Fibroblast of skin of scalp (primary cell): Measurements from ENCODE around the gene LSP1.

Source experiments
- DNase-seq: peaks from one replicate; pipeline ENCODE4 v3.0.0-alpha.2; 2013

The LSP1 gene

DNA sequence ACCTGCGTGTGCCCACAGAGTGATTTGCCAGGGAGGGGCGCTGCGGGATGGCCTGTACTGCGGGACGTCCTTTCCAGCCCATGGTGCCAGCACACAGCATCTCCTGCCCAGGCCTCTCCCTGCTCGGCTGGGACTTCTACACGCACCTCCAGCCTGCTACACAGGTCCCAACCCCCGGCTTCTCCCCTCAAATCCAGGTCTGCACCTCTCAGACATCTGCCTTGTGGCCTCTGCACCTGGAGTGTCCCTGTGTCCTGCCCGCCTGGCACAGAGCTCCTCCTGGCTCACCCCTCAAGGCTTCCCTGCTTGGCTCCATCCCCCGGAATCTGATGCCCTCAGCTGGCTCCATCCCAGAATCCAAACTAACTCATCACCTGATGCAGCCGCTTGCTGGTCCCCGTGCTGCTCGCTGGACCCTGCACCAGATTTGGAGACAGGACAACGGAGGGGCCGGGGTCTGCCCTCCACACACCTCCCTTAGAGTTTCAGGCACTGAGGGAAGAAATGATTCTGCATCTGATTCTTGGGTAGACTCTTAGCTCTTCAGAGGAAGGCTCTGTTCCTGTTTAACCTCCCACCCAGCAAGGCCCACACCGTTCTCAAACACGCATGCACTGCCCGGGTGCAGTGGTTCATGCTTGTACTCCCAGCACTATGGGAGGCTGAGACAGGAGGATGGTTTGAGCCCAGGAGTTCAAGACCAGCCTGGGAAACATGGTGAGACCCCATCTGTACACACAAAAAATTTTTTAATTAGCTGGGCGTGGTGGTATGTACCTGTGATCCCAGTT lies 4.0 kb upstream of the LSP1 start:
- no peak for DNase-seq

DNA sequence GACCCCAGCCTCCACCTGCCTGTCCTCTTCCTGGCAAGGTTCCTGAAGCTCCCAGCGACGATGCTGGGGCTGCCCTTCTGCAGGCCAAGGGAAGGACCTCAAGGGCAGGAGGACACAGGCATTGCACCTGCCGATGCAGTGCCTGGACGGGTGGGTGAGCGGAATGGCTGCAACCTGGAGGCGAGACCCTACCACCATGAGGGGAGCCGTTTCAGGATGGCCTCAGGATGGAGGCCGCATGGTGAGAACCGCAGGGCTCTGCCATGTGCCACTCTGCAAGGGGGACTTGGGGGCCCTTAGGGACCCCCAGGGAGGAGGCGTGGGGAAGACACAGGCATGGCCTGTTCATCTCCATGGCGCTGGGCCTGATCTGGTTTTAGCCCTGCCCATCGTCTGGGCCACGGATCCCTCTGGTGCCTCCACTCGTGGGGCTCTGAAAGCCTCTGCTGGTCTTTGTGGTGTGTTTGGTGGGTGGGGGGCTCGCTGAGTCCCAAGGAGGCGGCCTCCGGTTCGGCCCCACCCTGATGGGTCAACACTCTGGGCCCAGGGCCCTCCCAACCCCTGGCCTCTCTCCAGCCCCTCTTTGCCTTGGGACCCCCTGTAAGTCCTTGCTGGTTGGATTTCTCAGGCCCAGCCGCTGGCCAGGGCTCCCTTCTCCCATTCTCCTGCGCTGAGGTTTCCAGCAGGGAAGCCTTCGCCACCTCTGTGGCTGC lies 1.3 kb upstream of the LSP1 start:
- DNase-seq: no peak

DNA sequence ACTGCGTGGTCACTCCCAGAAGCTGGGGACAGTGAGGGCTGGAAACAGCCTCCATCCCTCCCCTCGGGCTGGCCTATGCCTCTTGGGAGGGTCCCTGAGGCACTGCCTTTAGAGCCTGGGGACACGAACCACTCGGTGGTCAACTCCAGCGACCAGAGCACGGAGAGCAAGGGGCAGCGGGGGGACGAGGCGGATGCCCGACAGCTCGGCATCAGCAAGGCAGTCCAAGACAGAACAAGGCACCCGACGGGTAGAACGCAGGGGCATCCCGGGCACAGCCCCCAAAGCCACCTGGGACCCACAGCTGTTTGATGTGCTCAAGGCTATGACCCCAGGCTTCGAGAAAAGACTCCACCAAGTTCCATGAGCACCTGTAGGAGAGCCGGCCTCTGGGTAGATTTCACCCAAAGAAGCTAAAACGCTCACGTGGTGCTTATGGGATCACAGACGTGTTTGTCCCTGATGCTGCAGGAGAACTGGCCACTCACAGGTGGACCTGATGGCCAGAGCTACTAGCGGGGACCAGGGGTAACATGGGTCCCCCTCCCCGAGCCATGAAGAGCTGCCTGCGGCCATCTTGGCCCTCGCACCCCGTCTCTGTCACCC lies 510 bp upstream of the LSP1 start:
- no peak for DNase-seq

DNA sequence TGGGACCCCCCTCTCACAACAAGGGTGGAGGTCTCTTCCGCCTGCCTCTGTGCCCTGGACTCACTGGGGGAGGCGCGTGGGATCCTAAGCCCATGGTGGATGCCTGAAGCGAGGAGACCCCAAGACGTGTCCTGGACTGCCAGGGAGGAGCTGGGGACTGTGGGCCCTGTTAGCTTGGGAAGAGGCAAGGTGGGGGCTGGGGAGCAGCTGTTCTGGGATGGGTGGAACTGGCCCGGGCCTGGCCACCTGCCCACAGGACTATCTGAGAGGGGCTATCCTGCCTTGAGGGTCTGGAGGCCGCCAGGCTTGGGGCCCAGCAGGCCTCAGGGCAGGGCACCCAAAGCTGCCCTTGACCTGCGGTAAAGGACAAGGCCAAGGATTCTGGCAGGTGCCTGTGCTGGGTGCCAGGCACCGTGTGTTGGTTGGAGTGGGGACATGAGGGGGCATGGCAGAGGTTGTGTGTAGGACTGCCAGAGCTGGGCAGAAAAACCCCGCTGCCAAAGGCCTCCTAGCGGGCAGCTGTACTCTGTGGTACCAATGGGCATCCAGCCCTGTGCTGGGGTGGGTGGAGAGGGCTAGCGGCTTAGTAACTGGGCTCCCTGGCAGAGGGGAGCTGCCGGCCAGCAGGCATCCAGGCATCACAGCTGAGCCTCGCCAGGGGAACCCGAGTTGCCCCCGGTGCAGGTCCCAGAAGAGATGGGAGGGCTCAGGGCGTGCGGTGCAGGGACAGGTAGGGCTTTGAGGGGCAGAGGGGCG lies 670 bp downstream of the LSP1 start:
- DNase-seq: no peak

DNA sequence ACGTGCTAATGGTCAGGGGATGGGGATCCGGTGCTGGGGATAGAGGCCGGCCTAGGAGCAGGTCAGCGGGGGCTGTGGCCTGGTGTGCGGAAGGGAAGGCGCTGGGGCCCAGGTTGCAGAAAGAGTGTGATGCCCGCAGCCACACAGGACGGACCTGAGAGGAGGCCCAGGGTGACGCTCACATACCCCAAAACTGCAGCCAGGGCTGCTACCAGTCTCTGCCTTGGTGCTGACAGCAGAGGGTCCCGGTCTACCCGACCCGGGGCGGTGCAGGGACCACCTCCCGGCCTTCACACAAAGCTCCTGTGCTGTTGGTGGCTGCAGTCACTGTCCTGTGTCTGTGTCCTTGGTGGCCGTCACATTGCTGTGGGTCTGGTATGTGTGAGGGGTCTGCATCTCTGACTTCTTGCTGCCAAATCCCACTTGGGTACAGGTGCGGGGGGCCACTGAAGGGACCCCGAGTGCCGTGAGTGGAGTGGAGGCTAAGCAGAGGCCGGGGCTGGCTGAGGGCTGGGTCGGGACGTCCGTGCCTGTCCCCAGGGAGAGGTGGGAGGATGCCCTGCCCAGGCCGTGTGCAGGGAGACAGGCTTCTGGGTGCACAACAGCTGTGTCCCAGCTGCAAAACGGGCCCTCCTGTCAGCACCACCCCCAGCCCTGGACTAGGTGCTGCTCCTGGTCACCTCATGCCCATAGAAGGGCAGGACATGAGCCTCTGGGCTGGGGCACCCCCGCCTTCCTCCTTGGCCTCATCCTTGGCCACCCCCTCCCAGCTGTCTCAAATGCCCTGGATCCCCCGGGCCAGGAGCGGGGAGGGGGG lies 1.5 kb downstream of the LSP1 start:
- DNase-seq: no peak

DNA sequence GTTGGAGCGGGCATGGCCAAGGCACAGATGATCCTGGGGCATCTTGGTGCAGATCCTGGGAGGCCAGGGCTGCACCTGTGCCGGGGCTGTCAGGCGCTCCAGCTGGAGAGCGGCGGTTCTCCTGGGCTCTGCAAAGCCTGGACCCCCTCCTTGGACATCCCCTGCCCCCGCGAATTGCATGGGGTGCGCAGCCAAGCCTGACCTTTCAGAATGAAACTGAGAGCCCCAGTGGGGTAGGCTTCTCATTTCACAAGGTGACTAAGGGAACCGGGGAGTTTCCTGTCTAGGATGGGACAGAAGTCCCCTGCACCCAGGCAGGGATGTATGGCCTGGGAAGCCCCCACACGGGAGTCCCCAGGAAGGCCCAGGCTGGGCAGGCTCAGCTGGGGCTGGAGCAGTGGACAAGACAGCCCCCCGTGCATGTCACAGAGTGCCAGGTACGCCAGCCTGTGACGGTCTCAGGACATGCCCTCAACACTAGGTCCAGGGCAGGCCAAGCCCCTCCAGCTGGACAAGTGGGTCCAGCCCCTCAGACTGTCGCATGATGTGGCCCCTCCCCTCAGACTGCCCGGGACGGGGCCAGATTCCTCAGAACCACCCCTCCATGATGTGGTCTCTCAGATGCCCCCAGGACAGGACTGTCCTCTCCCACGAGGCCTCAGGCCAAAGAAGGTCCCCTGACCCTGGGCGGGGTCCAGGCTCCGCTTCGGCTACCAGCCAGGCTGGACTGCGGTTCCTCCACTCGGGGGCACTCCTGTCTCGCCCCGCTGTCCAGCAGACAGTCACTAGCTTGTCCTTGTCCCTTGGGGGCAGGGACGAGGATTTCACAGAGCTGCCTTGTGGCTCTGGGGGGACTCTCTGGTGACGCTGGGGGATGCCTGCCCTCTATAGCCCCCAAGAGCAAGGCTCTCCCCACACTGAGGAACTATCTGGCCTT lies 2.3 kb downstream of the LSP1 start:
- DNase-seq: no peak

DNA sequence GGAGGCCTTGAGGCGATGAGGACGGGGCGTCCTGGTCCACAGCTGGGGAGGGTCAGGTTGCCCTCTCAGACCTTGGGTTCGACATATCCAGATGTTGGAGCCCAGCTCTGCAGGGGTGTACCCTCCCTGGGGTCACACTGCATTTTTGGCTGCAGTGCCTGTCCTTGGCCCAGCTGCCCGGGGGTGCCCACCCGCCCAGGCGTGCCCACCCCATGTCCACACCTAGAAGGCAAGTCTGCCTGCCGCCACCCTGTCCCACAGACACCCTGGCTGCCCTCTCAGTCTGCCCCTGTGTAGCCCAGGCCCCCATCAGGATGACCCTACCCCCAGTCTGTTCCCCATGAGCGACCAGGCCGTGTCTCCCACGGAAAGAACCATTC lies 3.0 kb downstream of the LSP1 start:
- no peak for DNase-seq

DNA sequence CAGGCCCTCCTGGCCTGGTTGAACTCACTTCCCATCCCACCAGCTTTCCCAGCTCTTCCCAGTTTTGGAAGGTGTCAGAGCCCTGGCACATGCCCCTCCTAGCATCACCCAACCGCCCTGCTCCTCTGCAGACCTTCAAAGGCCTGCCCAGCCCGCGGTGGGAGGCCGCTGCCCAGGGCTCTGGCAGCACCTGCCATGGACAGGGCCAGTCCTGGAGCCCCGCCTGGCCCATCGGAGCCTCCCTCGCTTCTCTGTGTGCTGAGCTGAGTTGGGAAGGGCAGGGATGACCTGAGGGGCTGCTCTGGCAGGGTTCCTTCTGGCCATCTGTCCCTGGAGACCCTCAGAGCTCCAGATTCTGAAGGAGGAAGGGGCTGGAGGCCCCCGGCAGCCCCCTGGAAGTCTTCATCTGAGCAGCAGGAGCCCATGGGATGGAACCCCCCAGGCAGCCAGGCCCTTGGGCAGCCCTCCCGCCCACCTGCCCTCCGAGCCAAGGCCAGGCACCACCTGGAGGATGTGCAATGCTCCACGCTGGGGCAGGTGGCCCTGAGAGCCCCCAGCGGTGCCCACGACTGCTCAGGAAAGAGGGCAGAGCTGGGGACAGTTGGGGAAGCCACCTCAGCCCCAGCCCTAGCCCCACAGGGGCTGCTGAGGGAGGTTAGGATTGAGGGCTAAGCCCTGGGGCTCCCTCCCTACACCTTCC lies 3.6 kb downstream of the LSP1 start:
- DNase-seq: no peak

DNA sequence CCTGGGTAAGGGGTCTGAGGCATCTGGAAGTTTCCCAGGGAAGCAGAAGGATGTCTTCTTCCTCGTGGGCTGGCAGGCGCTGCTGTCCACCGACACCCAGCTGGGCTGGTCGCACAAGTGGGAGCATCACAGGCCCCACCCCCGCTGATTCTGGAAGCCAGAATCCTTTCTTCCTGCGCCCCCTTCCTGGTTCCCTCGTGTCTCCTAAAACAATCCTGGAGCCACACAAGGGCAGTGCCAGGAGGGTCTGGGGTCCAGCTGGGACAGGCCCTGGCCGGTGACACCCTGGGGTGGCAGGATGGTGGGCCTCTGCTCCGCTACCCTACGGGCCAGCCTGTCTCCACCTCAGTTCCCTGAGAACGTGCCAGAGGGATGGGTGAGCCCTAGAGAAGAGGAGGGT lies 4.2 kb downstream of the LSP1 start:
- no peak for DNase-seq

DNA sequence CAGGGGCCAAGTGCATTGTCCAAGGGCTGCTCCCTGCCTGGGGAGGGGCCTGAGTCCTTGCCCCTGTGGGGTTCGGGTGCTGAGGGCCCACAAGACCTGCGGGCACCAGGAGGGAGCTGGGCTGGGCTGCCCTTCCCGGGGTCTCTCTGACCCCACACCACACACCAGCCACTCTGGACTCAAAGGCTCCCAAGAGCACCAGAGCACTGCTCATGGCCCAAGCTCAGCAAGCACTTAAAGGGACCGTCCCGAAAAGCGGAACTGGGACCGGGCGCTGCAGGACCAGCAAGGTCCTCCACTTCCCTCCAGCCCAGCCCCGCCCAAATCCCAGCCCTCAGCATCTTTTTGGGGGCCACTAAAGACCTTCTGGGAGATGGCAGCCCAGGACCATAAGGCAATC lies 5.3 kb downstream of the LSP1 start:
- no peak for DNase-seq

DNA sequence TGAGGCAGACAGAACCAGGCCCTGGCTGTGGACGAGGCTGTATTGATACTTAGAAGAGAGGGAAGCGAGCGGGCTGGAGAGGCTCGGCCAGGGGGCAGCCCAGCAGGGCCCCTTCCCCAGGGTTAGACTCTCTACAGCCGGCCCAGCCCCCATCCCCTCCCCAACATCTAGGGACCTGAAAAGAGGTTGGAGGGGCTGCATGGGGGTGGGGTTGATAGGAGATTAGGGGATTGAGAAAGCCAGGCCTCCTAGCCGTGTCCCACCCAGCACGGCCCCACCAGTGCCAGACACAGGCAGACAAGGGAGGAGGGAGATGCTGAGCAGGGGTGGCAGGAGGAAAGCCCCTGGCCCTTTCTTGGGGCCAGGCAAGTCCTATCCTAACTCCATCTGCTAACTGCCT lies 5.7 kb downstream of the LSP1 start:
- DNase-seq: no peak

DNA sequence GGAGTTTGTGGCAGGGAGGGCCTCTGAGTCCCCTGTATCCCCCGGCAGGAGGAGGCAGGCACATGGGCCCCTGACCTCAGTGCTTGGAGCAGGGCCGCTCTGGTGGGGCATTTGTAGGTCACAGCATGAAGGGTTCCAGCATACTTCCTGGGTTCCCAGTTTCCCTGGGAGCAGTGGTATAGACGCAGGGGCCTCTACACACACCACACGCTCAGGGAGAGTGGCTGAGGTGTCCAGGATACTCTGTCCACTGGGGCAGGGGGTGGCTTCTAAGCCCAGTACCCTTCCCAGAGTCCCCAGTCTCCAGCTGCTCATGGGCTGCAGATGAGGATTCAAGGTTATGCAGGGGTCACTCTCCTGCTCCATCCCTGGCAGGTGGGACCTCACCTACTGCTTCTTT lies 6.1 kb downstream of the LSP1 start:
- DNase-seq: no peak

DNA sequence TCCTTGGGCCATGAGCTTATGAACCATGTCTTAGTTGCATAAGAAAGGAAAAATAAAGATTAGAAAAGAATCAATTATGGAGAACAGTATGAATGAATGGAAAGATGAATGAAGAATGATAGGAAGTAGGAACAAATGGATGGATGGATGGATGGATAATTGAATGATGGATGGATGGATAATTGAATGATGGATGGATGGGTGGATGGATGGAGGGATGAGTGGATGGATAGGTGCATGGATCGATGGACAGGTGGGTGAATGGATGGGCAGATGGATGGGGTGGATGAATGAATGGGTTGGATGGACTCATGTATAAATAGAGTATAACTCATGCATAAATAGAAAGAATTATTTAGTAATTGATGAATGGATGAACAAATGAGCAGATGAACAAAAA lies 7.2 kb downstream of the LSP1 start:
- DNase-seq: no peak

DNA sequence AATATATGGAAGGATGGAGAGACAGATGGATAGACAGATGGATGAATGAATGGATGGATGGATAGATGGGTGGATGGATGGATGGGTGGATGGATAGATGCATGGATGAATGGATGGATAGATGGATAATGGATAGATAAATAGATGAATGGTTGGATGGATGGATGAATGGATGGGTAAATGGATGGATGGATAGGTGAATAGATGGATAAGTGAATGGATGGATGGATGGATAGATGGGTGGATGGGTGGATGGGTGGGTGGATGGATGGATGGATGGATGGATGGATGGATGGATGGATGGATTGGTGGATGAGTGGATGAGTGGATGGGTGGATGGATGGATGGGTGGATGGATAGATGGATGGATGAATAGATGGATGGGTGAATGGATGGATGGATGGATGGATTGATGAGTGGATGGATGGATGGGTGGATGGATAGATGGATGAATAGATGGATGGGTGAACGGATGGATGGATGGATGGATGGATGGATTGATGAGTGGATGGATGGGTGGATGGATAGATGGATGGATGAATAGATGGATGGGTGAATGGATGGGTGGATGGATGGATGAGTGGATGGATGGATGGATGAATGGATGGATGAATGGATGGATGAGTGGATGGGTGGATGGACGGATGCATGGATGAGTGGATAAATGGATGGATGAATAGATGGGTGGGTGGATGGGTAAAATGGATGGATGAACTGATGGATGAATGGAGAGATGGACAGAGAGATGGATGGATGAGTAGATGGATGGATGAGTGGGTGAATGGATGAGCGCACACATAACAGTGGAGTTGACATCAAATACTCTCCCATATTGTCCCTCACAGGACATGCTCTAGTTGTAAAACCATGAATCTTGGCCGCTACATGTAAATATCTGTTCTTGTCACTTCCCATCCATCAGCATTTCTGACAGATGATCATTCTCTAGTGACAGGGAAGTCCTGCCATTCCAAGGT lies 8.8 kb downstream of the LSP1 start:
- no peak for DNase-seq

DNA sequence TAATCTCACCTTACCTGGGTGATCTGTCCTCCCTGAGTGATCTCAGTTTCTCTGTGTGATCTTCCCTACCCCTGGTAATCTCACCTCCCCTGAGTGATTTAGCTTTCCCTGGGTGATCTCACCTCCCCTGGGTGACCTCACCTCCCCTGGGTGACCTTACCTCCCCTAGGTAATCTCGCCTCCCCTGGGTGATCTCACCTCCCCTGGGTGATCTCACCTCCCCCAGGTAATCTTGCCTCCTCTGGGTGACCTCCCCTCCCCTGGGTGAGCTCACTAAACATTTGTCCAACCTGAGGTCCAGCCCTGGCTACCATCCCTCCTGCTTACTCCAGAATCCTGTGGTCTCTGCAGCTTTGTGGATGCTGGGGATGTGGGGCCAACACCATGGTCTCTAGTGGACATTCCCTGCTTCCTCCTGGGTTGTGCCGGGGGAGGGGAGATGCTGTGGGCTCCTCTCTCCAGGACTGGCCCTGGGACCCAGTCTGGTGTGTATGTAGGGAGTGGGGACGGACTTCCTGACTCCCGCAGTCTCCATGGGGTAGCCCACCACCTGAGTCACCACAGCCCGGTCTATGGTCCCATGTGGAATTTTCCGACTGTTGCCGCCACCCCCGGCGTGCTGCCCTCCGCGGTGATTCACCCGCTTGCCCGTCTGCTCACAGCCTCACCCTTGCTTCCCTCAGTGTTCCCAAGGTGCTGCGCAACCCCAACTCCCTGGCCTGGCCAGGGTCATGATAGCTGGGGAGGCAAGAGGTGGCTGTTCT lies 9.9 kb downstream of the LSP1 start:
- peak; percentile 26 for DNase-seq

DNA sequence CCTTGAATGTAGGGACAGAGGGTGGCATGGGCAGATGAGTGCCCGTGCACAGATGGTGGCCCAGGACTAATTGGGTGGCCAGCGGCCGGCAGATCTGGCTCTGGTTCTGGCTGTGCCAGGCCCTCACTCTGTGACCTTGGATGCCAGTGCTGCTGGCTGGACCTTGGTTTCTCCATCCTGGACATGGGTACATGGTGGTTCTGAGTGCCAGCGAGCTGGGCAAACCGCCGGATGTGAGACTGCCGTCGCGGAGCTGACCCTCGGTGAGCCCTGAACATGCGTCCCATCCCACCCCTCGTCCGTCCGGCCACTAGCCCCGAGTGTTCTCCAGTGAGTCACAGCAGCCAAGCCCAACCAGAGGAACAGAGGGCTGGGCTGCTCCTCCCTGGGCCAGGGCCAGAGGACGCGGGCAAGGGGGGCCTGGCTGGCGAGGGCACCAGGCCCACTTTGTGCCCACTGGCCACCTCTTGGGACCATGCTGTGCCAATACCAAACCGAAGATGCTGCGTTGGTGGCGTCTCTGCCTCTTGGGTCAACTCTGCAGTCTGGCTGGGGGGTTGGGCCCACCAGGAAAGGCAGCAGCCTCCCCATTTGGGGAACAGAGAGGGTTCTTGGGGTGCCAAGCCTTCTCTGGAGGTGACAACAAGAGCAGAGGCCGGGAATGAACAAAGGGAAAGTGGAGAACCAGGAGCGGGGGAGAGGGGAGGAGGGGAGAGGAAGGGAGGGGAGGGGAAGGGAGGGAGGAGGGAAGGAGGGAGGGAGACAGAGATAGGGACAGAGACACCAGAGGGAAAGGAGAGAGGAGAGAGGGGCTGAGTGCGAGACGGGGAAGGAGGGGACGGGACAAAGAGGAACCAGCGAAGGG lies 10.7 kb downstream of the LSP1 start:
- peak; percentile 94 for DNase-seq

DNA sequence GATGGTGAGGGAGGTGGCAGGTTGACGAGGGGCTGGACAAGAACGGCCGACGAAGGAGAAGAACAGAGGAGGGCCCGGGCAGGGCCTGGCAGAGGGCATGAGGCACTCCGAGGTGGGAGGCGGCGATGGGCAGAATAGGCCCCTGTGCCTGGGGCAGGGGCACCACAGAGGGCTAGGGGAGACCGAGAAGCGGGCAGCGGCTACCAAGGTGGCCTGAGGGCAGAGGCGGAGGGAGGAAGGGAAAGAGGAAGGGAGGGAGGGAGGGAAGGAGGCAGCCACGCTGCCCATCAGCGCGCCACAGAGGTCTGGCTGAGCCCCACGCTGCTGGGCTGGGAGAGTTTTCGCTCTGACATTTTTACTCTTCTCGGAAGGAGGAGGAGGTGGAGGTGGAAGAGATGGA lies 11.3 kb downstream of the LSP1 start:
- DNase-seq: no peak
